GM23248 (cell line): ENCODE measurements around the gene PTPN14. TPM values are rescaled to one million over a fixed set of nuclear protein-coding genes. Genes with fewer than 3 reads are reported as not detected.

ENCODE experiments used
- DNase-seq: peaks from one replicate; pipeline ENCODE4 v3.0.0-alpha.2; 2015
- H2AFZ ChIP-seq: fragments of 200-600 bp; sonication (generic); 2 replicates; pipeline ENCODE4 v1.6.1; 2016; ENCODE audit warnings: antibody characterized with exemption
- H3F3A ChIP-seq: fragments of 200-600 bp; sonication (generic); 2 replicates; pipeline ENCODE4 v1.6.1; 2016; ENCODE audit warnings: mild to moderate bottlenecking, antibody characterized with exemption, mixed run types; ENCODE audit not compliant: insufficient read depth
- H3K27ac ChIP-seq: fragments of 200-600 bp; sonication (generic); 2 replicates; pipeline ENCODE4 v1.5.1; 2016; ENCODE audit warnings: mild to moderate bottlenecking
- H3K27me3 ChIP-seq: fragments of 200-600 bp; sonication (generic); replicated peaks from 2 replicates; pipeline ENCODE4 v1.6.1; 2016; ENCODE audit warnings: mild to moderate bottlenecking; ENCODE audit not compliant: insufficient read depth
- H3K36me3 ChIP-seq: fragments of 200-600 bp; sonication (generic); 2 replicates; pipeline ENCODE4 v1.6.1; 2016; ENCODE audit warnings: low read depth, mild to moderate bottlenecking
- H3K4me1 ChIP-seq: fragments of 200-600 bp; sonication (generic); 2 replicates; pipeline ENCODE4 v1.6.1; 2016; ENCODE audit warnings: mild to moderate bottlenecking; ENCODE audit not compliant: insufficient read depth
- H3K4me2 ChIP-seq: fragments of 200-600 bp; sonication (generic); one replicate; pipeline ENCODE4 v1.6.1; 2016; ENCODE audit warnings: mild to moderate bottlenecking; ENCODE audit not compliant: unreplicated experiment
- H3K4me3 ChIP-seq: fragments of 200-600 bp; sonication (generic); 2 replicates; pipeline ENCODE4 v1.5.1; 2016; ENCODE audit warnings: mild to moderate bottlenecking
- H3K79me2 ChIP-seq: fragments of 200-600 bp; sonication (generic); 2 replicates; pipeline ENCODE4 v1.6.1; 2016; ENCODE audit warnings: mild to moderate bottlenecking; ENCODE audit not compliant: insufficient read depth
- H3K9ac ChIP-seq: fragments of 200-600 bp; sonication (generic); 2 replicates; pipeline ENCODE4 v1.6.1; 2016; ENCODE audit warnings: mild to moderate bottlenecking
- H3K9me2 ChIP-seq: fragments of 200-600 bp; sonication (generic); 2 replicates; pipeline ENCODE4 v1.6.1; 2016; ENCODE audit warnings: mixed run types, mild to moderate bottlenecking, moderate library complexity; ENCODE audit not compliant: insufficient read depth
- H3K9me3 ChIP-seq: fragments of 200-600 bp; sonication (generic); one replicate; pipeline ENCODE4 v1.6.1; 2017; ENCODE audit warnings: low read depth
- H4K20me1 ChIP-seq: fragments of 200-600 bp; sonication (generic); 2 replicates; pipeline ENCODE4 v1.6.0; 2016; ENCODE audit not compliant: insufficient read depth
- EZH2 ChIP-seq: fragments of 200-600 bp; sonication (generic); IDR thresholded peaks from 2 replicates; pipeline ENCODE4 v1.6.1; 2018; ENCODE audit warnings: antibody characterized with exemption, mild to moderate bottlenecking; ENCODE audit not compliant: insufficient read depth, poor library complexity, severe bottlenecking
- EZH2phosphoT487 ChIP-seq: fragments of 200-600 bp; sonication (generic); IDR thresholded peaks from 2 replicates; pipeline ENCODE4 v1.6.1; 2018; ENCODE audit warnings: antibody characterized with exemption, moderate library complexity, mild to moderate bottlenecking, low read depth; ENCODE audit not compliant: insufficient read depth
- WGBS, 2 experiments: methylation state at CpG; one replicate each; pipeline ENCODE4 v1.1.6; 2015 to 2017; ENCODE audit warnings: low lambda C conversion rate in 2 of 2, low coverage in 1 of 2; ENCODE audit errors: missing lambda C conversion rate in 2 of 2; 5-methylcytosine and 5-hydroxymethylcytosine counted together
- in situ Hi-C: fragments of 300-500 bp; cut with MboI; formaldehyde crosslinking; loops from 2 replicates; pipeline ENCODE4 v1.15.0; 2020
- polyA plus RNA-seq: library from polyadenylated mRNA; unstranded; fragments of >200 nt; fragmentation: Nextera tagmentation; extraction: Ambion mirVana; gene quantifications from 2 replicates; pipeline ENCODE4 v1.2.1, GENCODE V29; 2016
- total RNA-seq: library from RNA; depleted of rRNA; stranded (reverse); fragments of >200 nt; shearing (Covaris generic); gene quantifications from 2 replicates; pipeline ENCODE4 v1.2.3, GENCODE V29; 2014

Gene PTPN14
- total and polyA plus RNA-seq, 2 experiments from 2014 or later = 38.7 to 49.8 TPM

DNA sequence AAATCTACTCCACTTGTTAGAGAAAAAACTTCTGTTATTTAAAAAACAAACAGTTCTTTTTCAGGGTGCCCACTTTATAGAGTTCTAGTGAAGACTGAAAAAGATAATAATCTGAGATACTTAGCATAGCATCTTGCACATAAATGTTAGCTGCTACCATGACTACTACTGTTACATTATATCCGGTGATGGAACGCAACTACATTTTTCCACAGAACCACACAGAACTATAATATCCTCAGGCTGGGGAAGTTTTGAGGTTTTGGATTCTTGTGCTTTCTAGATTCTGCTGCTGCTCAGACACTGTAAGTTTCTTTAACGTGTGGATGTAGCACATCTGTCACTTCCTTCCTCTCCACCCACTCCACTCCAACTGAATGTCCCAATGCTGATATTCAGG lies 110.3 kb downstream of the PTPN14 start:
- peaks cover 72% of the 10 kb centered on the region for H3F3A ChIP-seq
- H2AFZ ChIP-seq = no peak overlapping the region
- 93 to 98% methylated on average over 3 of the region's 3 CpGs for WGBS, 2 experiments
- H3K9ac ChIP-seq = no peak overlapping the region
- 0 out of 2 replicates have a peak, but pooled peaks cover 7% of the 10 kb centered on the region for H3K36me3 ChIP-seq
- H3K9me2 ChIP-seq = no peaks in the 10 kb centered on the region
- peaks cover 28% of the 10 kb centered on the region for H3K4me1 ChIP-seq
- H3K4me3 ChIP-seq = no peak overlapping the region
- H3K27ac ChIP-seq = peak overlapping the region; percentile 10; the same call in 1 of the 2 replicates
- in situ Hi-C loops = no loop called here
- H3K4me2 ChIP-seq = no peak overlapping the region
- 0 out of 2 replicates have a peak, but pooled peaks cover 8% of the 10 kb centered on the region for H4K20me1 ChIP-seq
- H3K27me3 ChIP-seq = no peaks in the 10 kb centered on the region
- H3K79me2 ChIP-seq = peaks cover 82% of the 10 kb centered on the region
- H3K9me3 ChIP-seq = no peaks in the 10 kb centered on the region
- TF ChIP-seq EZH2 = no peak
- TF ChIP-seq EZH2phosphoT487 = no peak
- no peak for DNase-seq

- H3K9ac ChIP-seq = no peak overlapping the region
- no peak overlapping the region for H3K4me2 ChIP-seq
- 0 out of 2 replicates have a peak, but pooled peaks cover 8% of the 10 kb centered on the region for H4K20me1 ChIP-seq
- no peaks in the 10 kb centered on the region for H3K9me2 ChIP-seq
- 0 out of 2 replicates have a peak, but pooled peaks cover 7% of the 10 kb centered on the region for H3K36me3 ChIP-seq
- TF ChIP-seq EZH2 (no peak), EZH2phosphoT487 (no peak)
- no peak overlapping the region for H2AFZ ChIP-seq
- H3F3A ChIP-seq = peaks cover 65% of the 10 kb centered on the region
- H3K4me3 ChIP-seq = no peak overlapping the region
- 97% methylated on average over 4 of the region's 4 CpGs for WGBS, 2 experiments
- H3K27me3 ChIP-seq = no peaks in the 10 kb centered on the region
- peaks cover 22% of the 10 kb centered on the region for H3K4me1 ChIP-seq
- peaks cover 89% of the 10 kb centered on the region for H3K79me2 ChIP-seq
- in situ Hi-C loops = no loop called here
- no peak for DNase-seq
- H3K27ac ChIP-seq = peak overlapping the region; percentile 10; the same call in 1 of the 2 replicates
- H3K9me3 ChIP-seq = no peaks in the 10 kb centered on the region
Observed at GRCh38 chr1:214440219-214440965, 111.0 kb downstream of the PTPN14 start.

GRCh38 chr1:214439352-214440119 lies 111.9 kb downstream of the PTPN14 start:
- Histone ChIP-seq H3K4me2 (no peak overlapping the region), H3F3A (peaks cover 56% of the 10 kb centered on the region), H3K9me3 (no peaks in the 10 kb centered on the region), H3K9ac (no peak overlapping the region), H3K36me3 (0 out of 2 replicates have a peak, but pooled peaks cover 7% of the 10 kb centered on the region), H3K4me3 (no peak overlapping the region), H3K27ac (no peak overlapping the region), H3K9me2 (no peaks in the 10 kb centered on the region), H4K20me1 (0 out of 2 replicates have a peak, but pooled peaks cover 8% of the 10 kb centered on the region), H3K27me3 (no peaks in the 10 kb centered on the region), H3K4me1 (peaks cover 14% of the 10 kb centered on the region), H3K79me2 (peaks cover 98% of the 10 kb centered on the region), H2AFZ (no peak overlapping the region)
- in situ Hi-C loops = no loop called here
- DNase-seq = no peak
- TF ChIP-seq EZH2 (no peak), EZH2phosphoT487 (no peak)
- WGBS, 2 experiments = 79 to 80% methylated on average over 12 of the region's 12 CpGs

DNA sequence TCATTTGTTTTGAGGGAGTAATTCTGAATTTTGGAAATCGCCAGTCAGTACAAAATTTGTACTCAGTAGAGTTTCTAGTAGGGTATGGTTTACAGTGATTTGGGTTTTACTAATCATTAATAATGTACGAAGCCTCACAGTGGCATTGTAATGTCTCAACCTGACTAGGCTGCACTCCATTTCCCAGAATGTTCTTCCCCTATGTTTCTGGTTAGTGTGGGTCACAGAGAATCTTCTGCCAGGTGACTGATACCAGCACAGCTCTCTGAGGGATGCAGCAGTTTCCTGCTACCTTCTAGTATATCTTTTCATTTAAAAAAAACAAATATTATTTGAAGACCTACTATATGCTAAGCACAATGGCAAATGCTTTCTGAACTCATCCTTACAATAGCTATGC lies 112.9 kb downstream of the PTPN14 start:
- Histone ChIP-seq H3K9me3 (no peaks in the 10 kb centered on the region), H2AFZ (no peak overlapping the region), H3K9me2 (no peaks in the 10 kb centered on the region), H3K27me3 (no peaks in the 10 kb centered on the region), H3F3A (peaks cover 46% of the 10 kb centered on the region), H3K4me2 (no peak overlapping the region), H3K27ac (no peak overlapping the region), H4K20me1 (0 out of 2 replicates have a peak, but pooled peaks cover 8% of the 10 kb centered on the region), H3K4me3 (no peak overlapping the region), H3K4me1 (peaks cover 3% of the 10 kb centered on the region), H3K79me2 (peaks cover 99% of the 10 kb centered on the region), H3K36me3 (0 out of 2 replicates have a peak, but pooled peaks cover 7% of the 10 kb centered on the region), H3K9ac (no peak overlapping the region)
- DNase-seq = no peak
- in situ Hi-C loops = no loop called here
- 96 to 100% methylated on average over 2 of the region's 2 CpGs for WGBS, 2 experiments
- TF ChIP-seq EZH2phosphoT487 (no peak), EZH2 (no peak)
